Measurements from ENCODE around the gene KCNIP1. TPM values are rescaled to one million over a fixed set of nuclear protein-coding genes. Genes with fewer than 3 reads are reported as not detected.

KCNIP1 gene
- total RNA-seq, 1 donor from 2014 or later: 2.3 TPM

- H3K36me3 Mint-ChIP-seq: no peaks in the 10 kb centered on the region
- no peak overlapping the region for H3K4me3 Mint-ChIP-seq
- peaks cover 2% of the 10 kb centered on the region for H3K4me1 Mint-ChIP-seq
- H3K27ac Mint-ChIP-seq: no peak overlapping the region
- peaks cover 100% of the 10 kb centered on the region for H3K27me3 Mint-ChIP-seq (ENCODE audit: low read depth)
- DNase-seq (ENCODE audit: low spot score in 2 of 2, unreplicated experiment in 2 of 2): peak; percentile 53 to 71
- H3K9me3 Mint-ChIP-seq: no peaks in the 10 kb centered on the region
- TF ChIP-seq CTCF (IDR thresholded peaks at IDR 0.05; ENCODE audit: unreplicated experiment): peak; percentile 63
Measured at GRCh38 chr5:170603578-170604565, 100.1 kb downstream of the KCNIP1 start.

DNA sequence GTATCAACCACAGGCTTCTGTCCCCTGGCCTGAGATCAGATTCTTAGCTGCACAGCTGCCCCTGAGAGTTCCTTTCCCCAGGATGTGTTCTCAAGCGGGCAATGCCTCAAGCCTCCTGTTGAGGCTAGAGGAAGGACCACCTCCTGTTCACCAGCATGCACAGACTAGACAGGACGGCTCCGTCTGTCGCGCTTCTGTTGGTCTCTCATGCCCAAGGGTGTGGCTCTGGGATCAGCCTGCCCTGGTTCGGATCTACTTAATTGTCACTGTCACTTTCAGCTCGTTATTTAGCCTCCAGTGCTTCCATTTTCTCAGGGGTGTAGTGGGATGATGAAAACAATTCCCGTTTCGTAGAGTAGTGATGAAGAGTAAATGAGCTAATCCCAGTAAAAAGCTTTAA lies 103.1 kb downstream of the KCNIP1 start:
- TF ChIP-seq CTCF (IDR thresholded peaks at IDR 0.05; ENCODE audit: unreplicated experiment): no peak
- Mint-ChIP-seq H3K27ac (no peak overlapping the region), H3K4me1 (peaks cover 5% of the 10 kb centered on the region), H3K27me3 (ENCODE audit: low read depth) (peaks cover 89% of the 10 kb centered on the region), H3K36me3 (no peaks in the 10 kb centered on the region), H3K4me3 (no peak overlapping the region), H3K9me3 (no peaks in the 10 kb centered on the region)
- DNase-seq (ENCODE audit: low spot score in 2 of 2, unreplicated experiment in 2 of 2): no peak

GRCh38 chr5:170611449-170612090 lies 107.8 kb downstream of the KCNIP1 start:
- Mint-ChIP-seq H3K36me3 (no peaks in the 10 kb centered on the region), H3K27me3 (ENCODE audit: low read depth) (peaks cover 64% of the 10 kb centered on the region)
- no peak for TF ChIP-seq CTCF (IDR thresholded peaks at IDR 0.05; ENCODE audit: unreplicated experiment)

GRCh38 chr5:170612256-170612678 lies 108.4 kb downstream of the KCNIP1 start:
- Mint-ChIP-seq H3K4me3 (no peak overlapping the region), H3K9me3 (no peaks in the 10 kb centered on the region), H3K27ac (no peak overlapping the region), H3K4me1 (peaks cover 19% of the 10 kb centered on the region), H3K27me3 (ENCODE audit: low read depth) (peaks cover 63% of the 10 kb centered on the region), H3K36me3 (no peaks in the 10 kb centered on the region)
- no peak for TF ChIP-seq CTCF (IDR thresholded peaks at IDR 0.05; ENCODE audit: unreplicated experiment)
- no peak for DNase-seq (ENCODE audit: low spot score in 2 of 2, unreplicated experiment in 2 of 2)

More at GRCh38 chr5:170611449-170612090, 107.8 kb downstream of the KCNIP1 start:
- no peaks in the 10 kb centered on the region for H3K9me3 Mint-ChIP-seq
- DNase-seq (ENCODE audit: low spot score in 2 of 2, unreplicated experiment in 2 of 2): no peak
- no peak overlapping the region for H3K4me3 Mint-ChIP-seq
- H3K27ac Mint-ChIP-seq: no peak overlapping the region
- peaks cover 19% of the 10 kb centered on the region for H3K4me1 Mint-ChIP-seq

- H3K27me3 Mint-ChIP-seq (ENCODE audit: low read depth): peaks cover 59% of the 10 kb centered on the region
Measured at GRCh38 chr5:170614065-170614490, 110.3 kb downstream of the KCNIP1 start.

More at GRCh38 chr5:170614065-170614490, 110.3 kb downstream of the KCNIP1 start:
- Mint-ChIP-seq H3K4me1 (peaks cover 19% of the 10 kb centered on the region), H3K27ac (no peak overlapping the region), H3K4me3 (no peak overlapping the region), H3K9me3 (no peaks in the 10 kb centered on the region), H3K36me3 (no peaks in the 10 kb centered on the region)
- TF ChIP-seq CTCF (IDR thresholded peaks at IDR 0.05; ENCODE audit: unreplicated experiment): no peak
- DNase-seq (ENCODE audit: low spot score in 2 of 2, unreplicated experiment in 2 of 2): no peak

Measured in mesothelial cell of epicardium (in vitro differentiated cells).